HG02885 (cell line): Measurements from ENCODE around the gene LRRC73.
"Not testable (repeated sequence)": the region's sequence is repeated elsewhere in the genome, so short reads cannot be mapped to it uniquely, and the experiment has no call there.

Experiments used
- ATAC-seq: cut with Tn5 transposase; IDR thresholded peaks from one replicate; pipeline ENCODE4 v1.9.1; 2021; ENCODE audit warnings: mild to moderate bottlenecking; ENCODE audit not compliant: unreplicated experiment, poor library complexity

Gene LRRC73

DNA sequence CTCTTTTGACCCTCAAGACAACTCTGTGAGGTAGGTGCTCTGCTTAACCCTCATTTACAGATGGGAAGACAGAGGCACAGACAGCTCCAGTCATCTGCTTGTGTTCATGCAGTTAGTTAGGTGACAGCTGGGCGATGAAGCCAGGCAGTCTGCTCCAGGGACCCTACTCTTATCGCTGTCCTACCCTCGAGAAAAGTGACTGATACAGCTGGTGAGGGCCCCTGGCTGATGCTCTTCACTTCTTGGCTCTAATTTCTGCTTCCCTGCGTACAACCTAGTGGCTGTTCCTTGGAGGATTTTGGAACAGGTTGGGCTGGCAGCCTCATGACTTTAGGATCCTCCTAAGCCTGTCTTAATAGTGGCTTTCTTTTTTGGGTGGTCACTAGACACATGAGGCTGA lies 41.9 kb downstream of the LRRC73 start:
- no peak for ATAC-seq

DNA sequence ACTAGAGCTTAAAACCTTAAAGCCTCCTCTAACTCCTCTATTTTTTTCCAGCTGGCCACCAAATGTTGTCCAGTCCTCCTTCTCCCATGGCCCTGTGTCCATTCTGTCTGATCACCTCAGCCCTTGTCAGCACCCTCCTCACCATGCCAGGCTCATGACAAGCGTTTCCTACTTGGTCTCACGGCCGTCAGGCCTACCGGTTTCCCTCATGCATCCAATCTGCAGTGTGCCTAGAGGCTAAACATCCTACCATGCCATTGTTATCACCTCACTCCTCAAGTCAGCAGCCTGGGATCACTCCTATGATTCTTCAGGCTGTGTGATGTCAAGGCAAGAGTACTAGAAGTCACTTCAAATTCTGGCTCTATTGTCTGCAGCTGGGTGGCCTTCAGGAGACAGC lies 42.4 kb downstream of the LRRC73 start:
- ATAC-seq: no peak

DNA sequence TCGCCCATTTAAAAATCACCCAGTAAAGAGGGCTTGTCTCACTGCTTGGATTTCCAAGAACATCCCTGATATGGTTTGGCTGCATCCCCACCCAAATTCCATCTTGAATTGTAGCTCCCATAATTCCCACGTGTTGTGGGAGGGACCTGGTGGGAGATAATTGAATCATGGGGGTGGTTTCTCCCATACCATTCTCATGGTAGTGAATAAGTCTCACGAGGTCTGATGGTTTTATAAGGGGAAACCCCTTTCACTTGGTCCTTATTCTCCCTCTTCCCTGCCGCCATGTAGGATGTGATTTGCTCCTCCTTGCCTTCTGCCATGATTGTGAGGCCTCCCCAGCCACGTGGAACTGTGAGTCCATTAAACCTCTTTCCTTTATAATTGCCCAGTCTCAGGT lies 42.9 kb downstream of the LRRC73 start:
- not testable (repeated sequence) for ATAC-seq

DNA sequence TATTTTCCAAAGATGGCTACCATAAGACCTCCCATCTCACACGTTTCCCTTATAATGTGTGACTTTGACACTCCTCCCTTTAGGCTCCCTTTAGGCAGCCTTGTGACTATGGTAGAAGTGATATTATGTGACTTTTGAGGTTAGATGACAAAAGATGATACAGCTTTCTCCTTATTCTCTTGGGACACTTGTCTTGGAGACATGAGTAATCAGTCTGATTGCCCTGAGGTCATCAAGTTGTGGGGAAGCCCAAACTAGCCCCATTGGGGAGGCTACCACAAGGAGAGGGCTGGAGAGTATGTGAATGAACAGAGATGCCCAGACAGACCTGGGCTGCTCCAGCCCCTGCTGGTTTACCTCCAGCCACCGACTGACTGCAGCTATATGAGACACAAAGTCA lies 44.2 kb downstream of the LRRC73 start:
- no peak for ATAC-seq

DNA sequence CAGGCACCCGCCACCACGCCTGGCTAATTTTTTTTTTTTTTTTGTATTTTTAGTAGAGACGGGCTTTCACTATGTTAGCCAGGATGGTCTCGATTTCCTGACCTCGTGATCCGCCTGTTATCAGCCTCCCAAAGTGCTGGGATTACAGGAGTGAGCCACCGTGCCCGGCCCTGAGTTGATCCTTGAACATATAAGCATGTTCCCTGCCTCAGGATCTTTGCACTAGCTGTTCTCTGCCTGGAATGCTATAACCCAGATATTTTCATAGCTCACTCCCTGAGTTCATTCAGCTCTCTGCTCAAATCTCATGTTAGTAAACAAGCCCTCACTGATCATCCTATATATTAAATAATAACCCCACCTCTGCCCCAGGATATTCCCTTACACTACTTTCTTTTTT lies 45.8 kb downstream of the LRRC73 start:
- no peak for ATAC-seq

DNA sequence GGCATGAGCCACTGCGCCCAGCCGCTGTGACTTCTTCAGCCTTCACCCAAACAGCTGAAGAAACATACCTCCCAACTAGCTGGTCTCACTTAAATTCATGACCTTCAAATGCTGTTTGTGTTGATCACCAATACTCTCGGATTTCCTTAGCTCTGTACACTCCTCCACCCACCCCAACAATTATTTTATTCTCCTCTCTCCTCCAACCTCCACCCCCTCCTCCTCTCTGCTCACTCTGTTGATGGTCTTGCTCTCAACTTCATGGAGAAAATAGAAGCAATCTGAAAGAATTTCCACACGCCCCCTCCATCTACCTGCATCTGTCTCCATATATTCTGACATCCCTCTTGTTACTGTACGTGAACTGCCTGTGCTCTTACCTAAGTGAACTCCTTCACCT lies 48.2 kb downstream of the LRRC73 start:
- ATAC-seq: no peak

DNA sequence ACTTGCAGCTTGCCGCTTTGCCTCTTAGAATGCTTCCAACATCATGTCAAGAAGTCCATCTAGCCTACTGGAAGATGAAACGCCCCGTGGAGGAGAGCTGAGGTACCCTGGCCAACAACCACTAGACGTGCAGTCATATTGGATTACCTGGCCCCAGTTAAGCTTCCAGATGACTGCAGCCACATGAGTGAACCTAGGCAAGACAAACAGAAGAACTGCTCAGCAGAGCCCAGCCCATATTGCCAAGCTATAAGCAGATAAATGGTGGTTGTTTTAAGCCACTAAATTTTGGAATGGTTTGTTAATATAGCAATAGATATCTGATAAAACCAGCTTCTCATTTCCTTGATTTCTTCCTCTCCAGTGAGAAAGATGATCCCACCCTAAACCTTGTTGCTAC lies 50.1 kb downstream of the LRRC73 start:
- no peak for ATAC-seq

DNA sequence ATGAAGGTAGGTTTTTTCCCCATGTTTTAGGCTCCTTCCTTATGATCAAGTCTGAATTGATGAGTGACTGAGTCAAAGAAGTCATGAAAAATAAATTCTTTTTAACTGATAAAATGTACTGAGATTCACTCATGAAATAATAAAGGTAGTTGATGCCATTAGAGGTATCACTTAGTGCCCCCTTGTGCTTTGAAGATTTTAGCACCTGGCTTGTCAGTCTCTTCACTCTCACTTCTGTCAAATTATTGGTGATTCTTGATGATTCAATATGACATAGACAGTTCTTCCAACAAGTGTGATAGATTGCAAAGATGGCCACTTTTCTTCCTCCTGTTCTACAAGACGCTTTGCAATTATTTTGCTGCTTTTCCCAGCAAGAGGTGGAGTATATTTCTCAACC lies 50.6 kb downstream of the LRRC73 start:
- no peak for ATAC-seq

DNA sequence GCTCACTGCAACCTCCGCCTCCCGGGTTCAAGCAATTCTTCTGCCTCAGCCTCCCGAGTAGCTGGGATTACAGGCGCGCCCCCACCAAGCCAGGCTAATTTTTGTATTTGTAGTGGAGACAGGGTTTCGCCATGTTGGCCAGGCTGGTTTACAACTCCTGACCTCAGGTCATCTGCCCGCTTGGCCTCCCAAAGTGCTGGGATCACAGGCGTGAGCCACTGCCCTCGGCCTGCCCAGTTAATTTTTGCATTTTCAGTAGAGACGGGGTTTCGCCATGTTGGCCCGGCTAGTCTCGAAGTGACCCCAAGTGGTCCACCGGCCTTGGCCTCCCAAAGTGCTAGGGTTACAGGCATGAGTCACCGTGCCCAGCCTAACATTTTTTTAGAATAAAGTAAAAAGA lies 52.0 kb downstream of the LRRC73 start:
- ATAC-seq: not testable (repeated sequence)

DNA sequence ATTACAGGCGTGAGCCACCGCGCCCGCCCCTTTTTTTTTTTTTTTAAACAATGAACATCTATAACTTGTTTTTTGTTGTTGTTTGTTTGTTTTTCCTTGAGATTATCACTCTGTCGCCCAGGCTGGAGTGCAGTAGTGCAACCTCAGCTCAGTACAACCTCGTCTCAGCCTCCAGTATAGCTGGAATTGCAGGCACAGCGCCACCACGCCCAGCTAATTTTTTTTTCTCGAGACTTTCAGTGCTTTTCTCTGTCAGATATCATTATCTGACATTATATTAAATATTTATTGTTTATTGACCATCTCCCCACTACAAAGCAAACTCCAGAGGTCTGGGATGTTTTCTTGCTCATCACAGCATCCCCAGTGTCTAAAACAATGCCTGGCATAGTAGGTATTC lies 52.5 kb downstream of the LRRC73 start:
- ATAC-seq: no peak
